Liver (tissue), 9 donors: Measurements from ENCODE around the gene DMRTA2. TPM values are rescaled to one million over a fixed set of nuclear protein-coding genes. Genes with fewer than 3 reads are reported as not detected.

Experiments
- DNase-seq: peaks from one replicate; pipeline ENCODE4 v3.0.0-alpha.2; 2017; ENCODE audit warnings: low spot score
- H3K27ac ChIP-seq, 2 donors: one replicate each; pipeline ENCODE4 v1.7.0; 2013; ENCODE audit warnings: inconsistent platforms in 2 of 2, low read length in 2 of 2, control low read depth in 1 of 2, low read depth in 1 of 2, mild to moderate bottlenecking in 1 of 2
- H3K27me3 ChIP-seq, 4 donors: one replicate each; pipeline versions ENCODE4 v1.6.1 to v1.7.0; 2013; ENCODE audit warnings: low read length in 3 of 4, inconsistent platforms in 1 of 4, mild to moderate bottlenecking in 1 of 4, moderate library complexity in 1 of 4; ENCODE audit not compliant: control insufficient read depth in 4 of 4, insufficient read depth in 4 of 4
- H3K36me3 ChIP-seq, 4 donors: one replicate each; pipeline versions ENCODE4 v1.6.1 to v1.7.0; 2013; ENCODE audit warnings: low read length in 3 of 4, mild to moderate bottlenecking in 3 of 4, low read depth in 1 of 4, moderate library complexity in 1 of 4; ENCODE audit not compliant: control insufficient read depth in 4 of 4, insufficient read depth in 3 of 4
- H3K4me1 ChIP-seq, 4 donors: one replicate each; pipeline versions ENCODE4 v1.6.1 to v1.7.0; 2013; ENCODE audit warnings: low read length in 3 of 4, mild to moderate bottlenecking in 3 of 4, moderate library complexity in 1 of 4; ENCODE audit not compliant: control insufficient read depth in 4 of 4, insufficient read depth in 4 of 4
- H3K4me3 ChIP-seq, 3 donors: one replicate each; pipeline versions ENCODE4 v1.6.1 to v1.7.0; 2013; ENCODE audit warnings: low read length in 3 of 3, control low read depth in 1 of 3, low read depth in 1 of 3, mild to moderate bottlenecking in 1 of 3
- H3K9ac ChIP-seq, 2 donors: one replicate each; pipeline ENCODE4 v1.7.0; 2013; ENCODE audit warnings: low read length in 2 of 2, mild to moderate bottlenecking in 2 of 2, moderate library complexity in 2 of 2, control low read depth in 1 of 2, low read depth in 1 of 2
- H3K9me3 ChIP-seq, 4 donors: one replicate each; pipeline versions ENCODE4 v1.6.1 to v1.7.0; 2013; ENCODE audit warnings: low read length in 3 of 4; ENCODE audit not compliant: control insufficient read depth in 4 of 4
- CTCF ChIP-seq: fragments of 150-350 bp; IDR thresholded peaks from 2 replicates; pipeline ENCODE4 v1.5.1; 2017; ENCODE audit warnings: improper control_type of control experiment, low read depth, low read length; ENCODE audit not compliant: missing input control
- EGR1 ChIP-seq, 2 donors: IDR thresholded peaks; 2 replicates each; pipeline ENCODE4 v1.6.1; 2016 to 2018; ENCODE audit warnings: antibody characterized with exemption in 2 of 2, low read depth in 2 of 2
- FOXA1 ChIP-seq: IDR thresholded peaks from 2 replicates; pipeline ENCODE4 v1.6.1; 2016; ENCODE audit warnings: antibody characterized with exemption
- FOXA2 ChIP-seq: IDR thresholded peaks from 2 replicates; pipeline ENCODE4 v1.6.1; 2016; ENCODE audit warnings: antibody characterized with exemption
- GABPA ChIP-seq, 2 donors: IDR thresholded peaks in 1 of 2; conservative IDR thresholded peaks in 1 of 2; 2 replicates each; pipeline ENCODE4 v1.6.1; 2016; ENCODE audit warnings: antibody characterized with exemption in 2 of 2, mild to moderate bottlenecking in 1 of 2, moderate library complexity in 1 of 2
- HNF4A ChIP-seq, 2 donors: conservative IDR thresholded peaks; 2 replicates each; pipeline ENCODE4 v1.6.1; 2016; ENCODE audit warnings: antibody characterized with exemption in 2 of 2, mild to moderate bottlenecking in 2 of 2
- HNF4G ChIP-seq: IDR thresholded peaks from 2 replicates; pipeline ENCODE4 v1.6.1; 2016; ENCODE audit warnings: antibody characterized with exemption
- JUND ChIP-seq, 2 donors: IDR thresholded peaks; 2 replicates each; pipeline ENCODE4 v1.6.1; 2016; ENCODE audit warnings: antibody characterized with exemption in 2 of 2
- MAX ChIP-seq: IDR thresholded peaks from 2 replicates; pipeline ENCODE4 v1.6.1; 2016; ENCODE audit warnings: antibody characterized with exemption
- NR2F2 ChIP-seq: IDR thresholded peaks from 2 replicates; pipeline ENCODE4 v1.6.1; 2016; ENCODE audit warnings: antibody characterized with exemption
- RAD21 ChIP-seq, 2 donors: IDR thresholded peaks; 2 replicates each; pipeline ENCODE4 v1.6.1; 2016; ENCODE audit warnings: antibody characterized with exemption in 2 of 2, mild to moderate bottlenecking in 2 of 2
- RXRA ChIP-seq, 2 donors: IDR thresholded peaks; 2 replicates each; pipeline ENCODE4 v1.6.1; 2017 to 2018; ENCODE audit warnings: antibody characterized with exemption in 2 of 2, mild to moderate bottlenecking in 1 of 2
- SP1 ChIP-seq: IDR thresholded peaks from 2 replicates; pipeline ENCODE4 v1.6.1; 2018; ENCODE audit warnings: antibody characterized with exemption, mild to moderate bottlenecking
- TAF1 ChIP-seq: conservative IDR thresholded peaks from 2 replicates; pipeline ENCODE4 v1.6.1; 2016; ENCODE audit warnings: antibody characterized with exemption, mild to moderate bottlenecking
- YY1 ChIP-seq: IDR thresholded peaks from 2 replicates; pipeline ENCODE4 v1.6.1; 2016; ENCODE audit warnings: antibody characterized with exemption, mild to moderate bottlenecking
- WGBS: extraction: QIAGEN DNeasy Blood & Tissue Kit; methylation state at CpG from one replicate; pipeline ENCODE4 v1.1.7; 2013; 5-methylcytosine and 5-hydroxymethylcytosine counted together
- polyA plus RNA-seq, 2 donors: library from polyadenylated mRNA; stranded (reverse) in 1 of 2; unstranded in 1 of 2; fragments of 200-250 nt in 1 of 2; fragments of >200 nt in 1 of 2; fragmentation: Nextera tagmentation in 1 of 2; extraction: Ambion mirVana in 1 of 2; gene quantifications; one replicate each; pipeline versions ENCODE4 v1.2.1 to v1.2.3, GENCODE V29; 2013 to 2015
- total RNA-seq, 2 donors: library from RNA; depleted of rRNA; stranded (reverse); fragments of >200 nt; gene quantifications; one replicate each; pipeline ENCODE4 v1.2.3, GENCODE V29; 2014
- TF ChIP-seq, protein P1 (sequence below): IDR thresholded peaks from 2 replicates; pipeline ENCODE4 v1.6.1; 2016; ENCODE audit warnings: antibody characterized with exemption
- TF ChIP-seq, protein P2 (sequence below): IDR thresholded peaks from 2 replicates; pipeline ENCODE4 v1.6.1; 2016; ENCODE audit warnings: antibody characterized with exemption, mild to moderate bottlenecking
- TF ChIP-seq, protein P3 (sequence below): IDR thresholded peaks from 2 replicates; pipeline ENCODE4 v1.6.1; 2016; ENCODE audit warnings: antibody characterized with exemption
- donor health status: healthy.
- donor health status: healthy.
- donor health status: healthy.
- donor health status: healthy.
- donor health status: healthy.

DMRTA2 gene
- total and polyA plus RNA-seq, 4 donors = not detected

GRCh38 chr1:50423670-50424000, 392 bp upstream of the DMRTA2 start:
- Histone ChIP-seq H3K4me1 (peaks cover 30 to 53% (median 35%) of the 10 kb centered on the region in 4 donors), H3K9me3 (no peaks in the 10 kb centered on the region), H3K27me3 (peaks cover 13 to 28% (median 25%) of the 10 kb centered on the region in 4 donors), H3K27ac (no peak overlapping the region), H3K36me3 (no peaks in the 10 kb centered on the region), H3K4me3 (peak overlapping the region in 1 of 3 donors; percentile 40), H3K9ac (no peak overlapping the region)
- TF ChIP-seq TAF1 (no peak), EGR1 (IDR thresholded peaks at IDR 0.05; ENCODE audit: low read depth in 2 of 2) (no peak), FOXA2 (no peak), HNF4G (no peak), HNF4A (conservative IDR thresholded peaks at IDR 0.05) (no peak), SP1 (no peak), YY1 (no peak), RAD21 (IDR thresholded peaks at IDR 0.05) (no peak), FOXA1 (no peak), RXRA (IDR thresholded peaks at IDR 0.05) (no peak), GABPA (IDR thresholded peaks at IDR 0.05 in 1 of 2, conservative IDR thresholded peaks at IDR 0.05 in 1 of 2) (no peak), JUND (IDR thresholded peaks at IDR 0.05) (no peak), NR2F2 (no peak), MAX (no peak), CTCF (no peak)
- TF ChIP-seq, protein P1, sequence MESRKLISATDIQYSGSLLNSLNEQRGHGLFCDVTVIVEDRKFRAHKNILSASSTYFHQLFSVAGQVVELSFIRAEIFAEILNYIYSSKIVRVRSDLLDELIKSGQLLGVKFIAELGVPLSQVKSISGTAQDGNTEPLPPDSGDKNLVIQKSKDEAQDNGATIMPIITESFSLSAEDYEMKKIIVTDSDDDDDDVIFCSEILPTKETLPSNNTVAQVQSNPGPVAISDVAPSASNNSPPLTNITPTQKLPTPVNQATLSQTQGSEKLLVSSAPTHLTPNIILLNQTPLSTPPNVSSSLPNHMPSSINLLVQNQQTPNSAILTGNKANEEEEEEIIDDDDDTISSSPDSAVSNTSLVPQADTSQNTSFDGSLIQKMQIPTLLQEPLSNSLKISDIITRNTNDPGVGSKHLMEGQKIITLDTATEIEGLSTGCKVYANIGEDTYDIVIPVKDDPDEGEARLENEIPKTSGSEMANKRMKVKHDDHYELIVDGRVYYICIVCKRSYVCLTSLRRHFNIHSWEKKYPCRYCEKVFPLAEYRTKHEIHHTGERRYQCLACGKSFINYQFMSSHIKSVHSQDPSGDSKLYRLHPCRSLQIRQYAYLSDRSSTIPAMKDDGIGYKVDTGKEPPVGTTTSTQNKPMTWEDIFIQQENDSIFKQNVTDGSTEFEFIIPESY = no peak
- TF ChIP-seq, protein P2, sequence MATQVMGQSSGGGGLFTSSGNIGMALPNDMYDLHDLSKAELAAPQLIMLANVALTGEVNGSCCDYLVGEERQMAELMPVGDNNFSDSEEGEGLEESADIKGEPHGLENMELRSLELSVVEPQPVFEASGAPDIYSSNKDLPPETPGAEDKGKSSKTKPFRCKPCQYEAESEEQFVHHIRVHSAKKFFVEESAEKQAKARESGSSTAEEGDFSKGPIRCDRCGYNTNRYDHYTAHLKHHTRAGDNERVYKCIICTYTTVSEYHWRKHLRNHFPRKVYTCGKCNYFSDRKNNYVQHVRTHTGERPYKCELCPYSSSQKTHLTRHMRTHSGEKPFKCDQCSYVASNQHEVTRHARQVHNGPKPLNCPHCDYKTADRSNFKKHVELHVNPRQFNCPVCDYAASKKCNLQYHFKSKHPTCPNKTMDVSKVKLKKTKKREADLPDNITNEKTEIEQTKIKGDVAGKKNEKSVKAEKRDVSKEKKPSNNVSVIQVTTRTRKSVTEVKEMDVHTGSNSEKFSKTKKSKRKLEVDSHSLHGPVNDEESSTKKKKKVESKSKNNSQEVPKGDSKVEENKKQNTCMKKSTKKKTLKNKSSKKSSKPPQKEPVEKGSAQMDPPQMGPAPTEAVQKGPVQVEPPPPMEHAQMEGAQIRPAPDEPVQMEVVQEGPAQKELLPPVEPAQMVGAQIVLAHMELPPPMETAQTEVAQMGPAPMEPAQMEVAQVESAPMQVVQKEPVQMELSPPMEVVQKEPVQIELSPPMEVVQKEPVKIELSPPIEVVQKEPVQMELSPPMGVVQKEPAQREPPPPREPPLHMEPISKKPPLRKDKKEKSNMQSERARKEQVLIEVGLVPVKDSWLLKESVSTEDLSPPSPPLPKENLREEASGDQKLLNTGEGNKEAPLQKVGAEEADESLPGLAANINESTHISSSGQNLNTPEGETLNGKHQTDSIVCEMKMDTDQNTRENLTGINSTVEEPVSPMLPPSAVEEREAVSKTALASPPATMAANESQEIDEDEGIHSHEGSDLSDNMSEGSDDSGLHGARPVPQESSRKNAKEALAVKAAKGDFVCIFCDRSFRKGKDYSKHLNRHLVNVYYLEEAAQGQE = no peak
- TF ChIP-seq, protein P3, sequence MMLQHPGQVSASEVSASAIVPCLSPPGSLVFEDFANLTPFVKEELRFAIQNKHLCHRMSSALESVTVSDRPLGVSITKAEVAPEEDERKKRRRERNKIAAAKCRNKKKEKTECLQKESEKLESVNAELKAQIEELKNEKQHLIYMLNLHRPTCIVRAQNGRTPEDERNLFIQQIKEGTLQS = no peak
- no peak for DNase-seq
- WGBS = 5% methylated on average over 23 of the region's 23 CpGs

DNA sequence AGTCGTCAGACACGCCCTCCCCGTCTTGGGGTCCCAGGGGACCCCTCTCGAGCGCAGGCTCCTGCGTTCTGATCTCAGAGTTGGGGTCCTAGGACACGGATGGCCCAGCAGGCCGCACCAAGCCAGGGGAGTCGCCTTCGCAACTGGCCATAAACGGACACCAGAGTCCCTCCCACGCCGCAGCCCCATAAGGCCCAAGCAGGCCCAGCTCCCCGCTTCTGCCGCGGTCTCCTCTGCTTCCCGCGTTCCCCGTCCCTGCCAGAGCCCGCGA, 633 bp downstream of the DMRTA2 start:
- 4% methylated on average over 21 of the region's 21 CpGs for WGBS
- Histone ChIP-seq H3K36me3 (no peaks in the 10 kb centered on the region), H3K27me3 (peaks cover 13 to 23% (median 19%) of the 10 kb centered on the region in 4 donors), H3K4me1 (peaks cover 32 to 57% (median 38%) of the 10 kb centered on the region in 4 donors), H3K9me3 (no peaks in the 10 kb centered on the region), H3K4me3 (peak overlapping the region in 1 of 3 donors; percentile 40), H3K27ac (no peak overlapping the region), H3K9ac (no peak overlapping the region)
- DNase-seq = no peak
- TF ChIP-seq, protein P3 = no peak
- no peak for TF ChIP-seq RXRA (IDR thresholded peaks at IDR 0.05)
- TF ChIP-seq, protein P1 = no peak
- TF ChIP-seq GABPA (IDR thresholded peaks at IDR 0.05 in 1 of 2, conservative IDR thresholded peaks at IDR 0.05 in 1 of 2) = no peak
- no peak for TF ChIP-seq HNF4G
- TF ChIP-seq, protein P2 = no peak
- no peak for TF ChIP-seq FOXA1
- no peak for TF ChIP-seq NR2F2
- no peak for TF ChIP-seq SP1
- no peak for TF ChIP-seq HNF4A (conservative IDR thresholded peaks at IDR 0.05)
- no peak for TF ChIP-seq TAF1
- no peak for TF ChIP-seq FOXA2
- TF ChIP-seq JUND (IDR thresholded peaks at IDR 0.05) = no peak
- no peak for TF ChIP-seq EGR1 (IDR thresholded peaks at IDR 0.05; ENCODE audit: low read depth in 2 of 2)
